ENCODE results near the gene COA6. TPM values are rescaled to one million over a fixed set of nuclear protein-coding genes. Genes with fewer than 3 reads are reported as not detected.

The COA6 gene
- total and polyA plus RNA-seq, 10 of the 15 experiments (the other 5 are each of a cell fraction or from before 2014, with no cell fraction given) = 49.9 to 178 (median 71.5) TPM

GRCh38 chr1:234326497-234327366, 46.5 kb upstream of the COA6 start (continued):
- TF ChIP-seq NFYA (IDR thresholded peaks at IDR 0.05; ENCODE audit: borderline replicate concordance, low read depth, low read length) (no peak), TAF1 (IDR thresholded peaks at IDR 0.05; ENCODE audit: borderline replicate concordance, low read depth, low read length) (no peak), ESRRA (IDR thresholded peaks at IDR 0.05; ENCODE audit: low read length) (no peak), SMAD1 (IDR thresholded peaks at IDR 0.05; ENCODE audit: low read depth, partially characterized antibody) (no peak), SREBF1 (IDR thresholded peaks at IDR 0.05; ENCODE audit: low read length) (no peak), KDM1A (IDR thresholded peaks at IDR 0.05; ENCODE audit: borderline replicate concordance) (no peak), KLF5 (IDR thresholded peaks at IDR 0.05; ENCODE audit: partially characterized antibody) (no peak), MYC (IDR thresholded peaks at IDR 0.05; ENCODE audit: insufficient read depth, insufficient read length, insufficient replicate concordance, low read length, severe bottlenecking) (no peak), TCF12 (IDR thresholded peaks at IDR 0.05; ENCODE audit: low read depth, low read length) (no peak), SP1 (IDR thresholded peaks at IDR 0.05; ENCODE audit: low read depth, low read length) (no peak), IRF4 (IDR thresholded peaks at IDR 0.05; ENCODE audit: low read depth, low read length) (no peak), ZBTB4 (CRISPR knock-in tag; IDR thresholded peaks at IDR 0.05) (no peak), MLLT1 (IDR thresholded peaks at IDR 0.05) (no peak), RCOR1 (conservative IDR thresholded peaks at IDR 0.05; ENCODE audit: low read depth, low read length) (no peak), RFX5 (IDR thresholded peaks at IDR 0.05; ENCODE audit: low read depth, low read length) (no peak), HDAC2 (IDR thresholded peaks at IDR 0.05) (no peak), EZH2 (IDR thresholded peaks at IDR 0.05; ENCODE audit: borderline replicate concordance, control insufficient read depth, low read depth, low read length) (no peak), MEF2A (IDR thresholded peaks at IDR 0.05; ENCODE audit: insufficient read depth, low read depth, low read length) (no peak)
- TF ChIP-seq, protein P1, sequence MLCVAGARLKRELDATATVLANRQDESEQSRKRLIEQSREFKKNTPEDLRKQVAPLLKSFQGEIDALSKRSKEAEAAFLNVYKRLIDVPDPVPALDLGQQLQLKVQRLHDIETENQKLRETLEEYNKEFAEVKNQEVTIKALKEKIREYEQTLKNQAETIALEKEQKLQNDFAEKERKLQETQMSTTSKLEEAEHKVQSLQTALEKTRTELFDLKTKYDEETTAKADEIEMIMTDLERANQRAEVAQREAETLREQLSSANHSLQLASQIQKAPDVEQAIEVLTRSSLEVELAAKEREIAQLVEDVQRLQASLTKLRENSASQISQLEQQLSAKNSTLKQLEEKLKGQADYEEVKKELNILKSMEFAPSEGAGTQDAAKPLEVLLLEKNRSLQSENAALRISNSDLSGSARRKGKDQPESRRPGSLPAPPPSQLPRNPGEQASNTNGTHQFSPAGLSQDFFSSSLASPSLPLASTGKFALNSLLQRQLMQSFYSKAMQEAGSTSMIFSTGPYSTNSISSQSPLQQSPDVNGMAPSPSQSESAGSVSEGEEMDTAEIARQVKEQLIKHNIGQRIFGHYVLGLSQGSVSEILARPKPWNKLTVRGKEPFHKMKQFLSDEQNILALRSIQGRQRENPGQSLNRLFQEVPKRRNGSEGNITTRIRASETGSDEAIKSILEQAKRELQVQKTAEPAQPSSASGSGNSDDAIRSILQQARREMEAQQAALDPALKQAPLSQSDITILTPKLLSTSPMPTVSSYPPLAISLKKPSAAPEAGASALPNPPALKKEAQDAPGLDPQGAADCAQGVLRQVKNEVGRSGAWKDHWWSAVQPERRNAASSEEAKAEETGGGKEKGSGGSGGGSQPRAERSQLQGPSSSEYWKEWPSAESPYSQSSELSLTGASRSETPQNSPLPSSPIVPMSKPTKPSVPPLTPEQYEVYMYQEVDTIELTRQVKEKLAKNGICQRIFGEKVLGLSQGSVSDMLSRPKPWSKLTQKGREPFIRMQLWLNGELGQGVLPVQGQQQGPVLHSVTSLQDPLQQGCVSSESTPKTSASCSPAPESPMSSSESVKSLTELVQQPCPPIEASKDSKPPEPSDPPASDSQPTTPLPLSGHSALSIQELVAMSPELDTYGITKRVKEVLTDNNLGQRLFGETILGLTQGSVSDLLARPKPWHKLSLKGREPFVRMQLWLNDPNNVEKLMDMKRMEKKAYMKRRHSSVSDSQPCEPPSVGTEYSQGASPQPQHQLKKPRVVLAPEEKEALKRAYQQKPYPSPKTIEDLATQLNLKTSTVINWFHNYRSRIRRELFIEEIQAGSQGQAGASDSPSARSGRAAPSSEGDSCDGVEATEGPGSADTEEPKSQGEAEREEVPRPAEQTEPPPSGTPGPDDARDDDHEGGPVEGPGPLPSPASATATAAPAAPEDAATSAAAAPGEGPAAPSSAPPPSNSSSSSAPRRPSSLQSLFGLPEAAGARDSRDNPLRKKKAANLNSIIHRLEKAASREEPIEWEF (IDR thresholded peaks at IDR 0.05; ENCODE audit: insufficient replicate concordance, low read depth, low read length) = no peak

Measured in GM12878 (cell line).